ENCODE results near the gene CCDC78. TPM values are rescaled to one million over a fixed set of nuclear protein-coding genes. Genes with fewer than 3 reads are reported as not detected.

The CCDC78 gene
- polyA plus RNA-seq, 4 donors = 0.86 to 3.5 (median 2.2) TPM

Other genes starting within 250 kb of the CCDC78 start
- gene CAPN15, start 198.7 kb downstream of the CCDC78 start, polyA plus RNA-seq (ENCODE audit: insufficient read length in 4 of 4) = 10 to 100 TPM; 16.2 to 36.6 (median 23.5) TPM
- gene PRR35, start 166.0 kb downstream of the CCDC78 start, polyA plus RNA-seq (ENCODE audit: insufficient read length in 4 of 4) = 10 to 100 TPM in 1 of 4 donors, 1 to 10 TPM in 2, under 1 TPM in 1; 0.59 to 21.7 (median 8.6) TPM
- 10 to 100 TPM in 1 of 4 donors, 1 to 10 TPM in 3; 2.7 to 10.3 (median 5.8) TPM for gene NHLRC4, start 159.4 kb downstream of the CCDC78 start, polyA plus RNA-seq (ENCODE audit: insufficient read length in 4 of 4)
- gene PIGQ, start 156.5 kb downstream of the CCDC78 start, polyA plus RNA-seq (ENCODE audit: insufficient read length in 4 of 4) = 10 to 100 TPM; 28.0 to 89.7 (median 50.2) TPM
- 10 to 100 TPM; 12.4 to 32.9 (median 16.1) TPM for gene RAB40C, start 136.4 kb downstream of the CCDC78 start, polyA plus RNA-seq (ENCODE audit: insufficient read length in 4 of 4)
- 1 to 10 TPM in 3 of 4 donors, under 1 TPM in 1; 0.82 to 3.5 (median 1.1) TPM for gene WFIKKN1, start 95.5 kb downstream of the CCDC78 start, polyA plus RNA-seq (ENCODE audit: insufficient read length in 4 of 4)
- 10 to 100 TPM; 44.5 to 67.1 (median 45.4) TPM for gene METTL26, start 90.1 kb downstream of the CCDC78 start, polyA plus RNA-seq (ENCODE audit: insufficient read length in 4 of 4)
- 10 to 100 TPM in 3 of 4 donors, 1 to 10 TPM in 1; 3.5 to 30.3 (median 15.3) TPM for gene MCRIP2, start 84.6 kb downstream of the CCDC78 start, polyA plus RNA-seq (ENCODE audit: insufficient read length in 4 of 4)
- 10 to 100 TPM; 26.1 to 76.2 (median 35.0) TPM for gene WDR90, start 77.1 kb downstream of the CCDC78 start, polyA plus RNA-seq (ENCODE audit: insufficient read length in 4 of 4)
- gene RHOT2, start 58.3 kb downstream of the CCDC78 start, polyA plus RNA-seq (ENCODE audit: insufficient read length in 4 of 4) = 100 to 1,000 TPM in 1 of 4 donors, 10 to 100 TPM in 3; 56.9 to 127 (median 63.7) TPM
- gene RHBDL1, start 50.8 kb downstream of the CCDC78 start, polyA plus RNA-seq (ENCODE audit: insufficient read length in 4 of 4) = 1 to 10 TPM in 3 of 4 donors, under 1 TPM in 1; 0.91 to 2.8 (median 1.1) TPM
- 100 to 1,000 TPM in 2 of 4 donors, 10 to 100 TPM in 2; 84.9 to 143 (median 105) TPM for gene STUB1, start 46.0 kb downstream of the CCDC78 start, polyA plus RNA-seq (ENCODE audit: insufficient read length in 4 of 4)
- gene JMJD8, start 42.1 kb downstream of the CCDC78 start, polyA plus RNA-seq (ENCODE audit: insufficient read length in 4 of 4) = 10 to 100 TPM; 44.5 to 67.9 (median 60.9) TPM
- gene WDR24, start 36.0 kb downstream of the CCDC78 start, polyA plus RNA-seq (ENCODE audit: insufficient read length in 4 of 4) = 10 to 100 TPM in 1 of 4 donors, 1 to 10 TPM in 3; 8.4 to 15.0 (median 9.9) TPM
- gene FBXL16, start 20.6 kb downstream of the CCDC78 start, polyA plus RNA-seq (ENCODE audit: insufficient read length in 4 of 4) = 1 to 10 TPM in 2 of 4 donors, under 1 TPM in 2; 0.79 to 2.0 (median 1.2) TPM
- 10 to 100 TPM in 2 of 4 donors, 1 to 10 TPM in 2; 5.2 to 12.1 (median 9.2) TPM for gene METRN, start 11.3 kb downstream of the CCDC78 start, polyA plus RNA-seq (ENCODE audit: insufficient read length in 4 of 4)
- gene ANTKMT, start 5.3 kb downstream of the CCDC78 start, polyA plus RNA-seq (ENCODE audit: insufficient read length in 4 of 4) = 10 to 100 TPM in 3 of 4 donors, 1 to 10 TPM in 1; 8.9 to 28.2 (median 10.8) TPM
- 1 to 10 TPM; 2.4 to 7.9 (median 4.1) TPM for gene HAGHL, start 663 bp upstream of the CCDC78 start, polyA plus RNA-seq (ENCODE audit: insufficient read length in 4 of 4)
- 10 to 100 TPM; 15.8 to 31.2 (median 22.2) TPM for gene CIAO3, start 14.6 kb upstream of the CCDC78 start, polyA plus RNA-seq (ENCODE audit: insufficient read length in 4 of 4)
- 10 to 100 TPM in 3 of 4 donors, 1 to 10 TPM in 1; 2.3 to 27.1 (median 12.3) TPM for gene MSLN, start 34.3 kb upstream of the CCDC78 start, polyA plus RNA-seq (ENCODE audit: insufficient read length in 4 of 4)
- gene RPUSD1, start 61.9 kb upstream of the CCDC78 start, polyA plus RNA-seq (ENCODE audit: insufficient read length in 4 of 4) = 10 to 100 TPM in 3 of 4 donors, 1 to 10 TPM in 1; 8.5 to 16.5 (median 10.5) TPM
- 10 to 100 TPM; 19.9 to 48.6 (median 23.0) TPM for gene CHTF18, start 62.2 kb upstream of the CCDC78 start, polyA plus RNA-seq (ENCODE audit: insufficient read length in 4 of 4)
- under 1 TPM in 2 of 4 donors, not detected in 2; 0.15 to 0.46 TPM for gene GNG13, start 74.3 kb upstream of the CCDC78 start, polyA plus RNA-seq (ENCODE audit: insufficient read length in 4 of 4)
- 10 to 100 TPM; 12.2 to 25.4 (median 16.9) TPM for gene LMF1, start 244.5 kb upstream of the CCDC78 start, polyA plus RNA-seq (ENCODE audit: insufficient read length in 4 of 4)